Colonic mucosa (tissue), 4 donors: ENCODE data around the gene VEPH1. TPM values are rescaled to one million over a fixed set of nuclear protein-coding genes. Genes with fewer than 3 reads are reported as not detected.

Source experiments
- DNase-seq: peaks from one replicate; pipeline ENCODE4 v3.0.0-alpha.2; 2020
- H3K27ac ChIP-seq: fragments of 200-600 bp; one replicate; pipeline ENCODE4 v1.8.0; 2021
- H3K27me3 ChIP-seq: fragments of 200-600 bp; one replicate; pipeline ENCODE4 v1.8.0; 2021
- H3K36me3 ChIP-seq: fragments of 200-600 bp; one replicate; pipeline ENCODE4 v1.8.0; 2021
- H3K4me1 ChIP-seq: fragments of 200-600 bp; one replicate; pipeline ENCODE4 v1.8.0; 2021; ENCODE audit warnings: mild to moderate bottlenecking
- H3K4me3 ChIP-seq: fragments of 200-600 bp; one replicate; pipeline ENCODE4 v1.8.0; 2021
- H3K9ac ChIP-seq, 2 donors: one replicate each; pipeline ENCODE4 v1.7.0; 2013; ENCODE audit warnings: control low read depth in 2 of 2, low read depth in 2 of 2, low read length in 2 of 2
- H3K9me3 ChIP-seq: fragments of 200-600 bp; one replicate; pipeline ENCODE4 v1.8.0; 2021
- CTCF ChIP-seq: fragments of 200-600 bp; IDR thresholded peaks from one replicate; pipeline ENCODE4 v1.8.0; 2022; ENCODE audit warnings: antibody characterized with exemption, mild to moderate bottlenecking
- intact Hi-C: fragments of 100-400 bp; cut with DNase I; formaldehyde crosslinking; loops from one replicate; pipeline ENCODE4 v1.14.1; 2022
- total RNA-seq, 2 donors: library from RNA; stranded (reverse); fragmentation: NEBNext Ultra II Directional in 1 of 2; extraction: Animal tissue kit (Norgen Biotek cat#: 25700) in 1 of 2; gene quantifications; one replicate each; pipeline ENCODE4 v1.2.1, GENCODE V29; 2021
- donor health status: healthy.
- donor health status: DM: no; HTN: no; CAD: no.
- donor health status: DM: no; HTN: no; CAD: no.

Gene VEPH1
- total RNA-seq, 2 donors from 2014 or later = 1.3 to 2.7 TPM

- no peak for TF ChIP-seq CTCF
- intact Hi-C loops = no loop called here
- Histone ChIP-seq H3K36me3 (no peaks in the 10 kb centered on the region), H3K4me1 (no peaks in the 10 kb centered on the region), H3K4me3 (no peak overlapping the region), H3K27ac (no peak overlapping the region), H3K27me3 (no peaks in the 10 kb centered on the region), H3K9me3 (no peaks in the 10 kb centered on the region), H3K9ac (no peak overlapping the region)
- no peak for DNase-seq
Observed at GRCh38 chr3:157263027-157263426, 240.2 kb downstream of the VEPH1 start.

GRCh38 chr3:157261000-157261399 lies 242.2 kb downstream of the VEPH1 start:
- no peaks in the 10 kb centered on the region for H3K9me3 ChIP-seq
- no peak for TF ChIP-seq CTCF
- DNase-seq = no peak
- H3K4me3 ChIP-seq = no peak overlapping the region
- H3K9ac ChIP-seq = no peak overlapping the region
- no peaks in the 10 kb centered on the region for H3K4me1 ChIP-seq
- no peaks in the 10 kb centered on the region for H3K36me3 ChIP-seq
- no peaks in the 10 kb centered on the region for H3K27me3 ChIP-seq
- intact Hi-C loops = no loop called here
- no peak overlapping the region for H3K27ac ChIP-seq

- intact Hi-C loops = no loop called here
- Histone ChIP-seq H3K36me3 (no peaks in the 10 kb centered on the region), H3K27me3 (no peaks in the 10 kb centered on the region), H3K4me1 (no peaks in the 10 kb centered on the region), H3K9me3 (no peaks in the 10 kb centered on the region), H3K9ac (no peak overlapping the region), H3K4me3 (no peak overlapping the region), H3K27ac (no peak overlapping the region)
- no peak for DNase-seq
- no peak for TF ChIP-seq CTCF
Observed at GRCh38 chr3:157259825-157260224, 243.4 kb downstream of the VEPH1 start.

GRCh38 chr3:157257101-157257500 lies 246.1 kb downstream of the VEPH1 start:
- no peak overlapping the region for H3K27ac ChIP-seq
- no peak overlapping the region for H3K9ac ChIP-seq
- no peak for TF ChIP-seq CTCF
- no peaks in the 10 kb centered on the region for H3K27me3 ChIP-seq
- intact Hi-C loops = no loop called here
- no peak overlapping the region for H3K4me3 ChIP-seq
- no peaks in the 10 kb centered on the region for H3K9me3 ChIP-seq
- H3K4me1 ChIP-seq = no peaks in the 10 kb centered on the region
- H3K36me3 ChIP-seq = no peaks in the 10 kb centered on the region
- no peak for DNase-seq

- no peak for TF ChIP-seq CTCF
- no peak for DNase-seq
- intact Hi-C loops = no loop called here
- Histone ChIP-seq H3K4me1 (no peaks in the 10 kb centered on the region), H3K9ac (no peak overlapping the region), H3K4me3 (no peak overlapping the region), H3K36me3 (no peaks in the 10 kb centered on the region), H3K9me3 (no peaks in the 10 kb centered on the region), H3K27me3 (no peaks in the 10 kb centered on the region), H3K27ac (no peak overlapping the region)
Observed at GRCh38 chr3:157255797-157256196, 247.4 kb downstream of the VEPH1 start.

- no peaks in the 10 kb centered on the region for H3K27me3 ChIP-seq
- TF ChIP-seq CTCF = no peak
- H3K9ac ChIP-seq = no peak overlapping the region
- no peaks in the 10 kb centered on the region for H3K4me1 ChIP-seq
- H3K27ac ChIP-seq = no peak overlapping the region
- H3K4me3 ChIP-seq = no peak overlapping the region
- no peaks in the 10 kb centered on the region for H3K9me3 ChIP-seq
- H3K36me3 ChIP-seq = no peaks in the 10 kb centered on the region
- intact Hi-C loops = no loop called here
- DNase-seq = no peak
Observed at GRCh38 chr3:157251685-157252084, 251.5 kb downstream of the VEPH1 start.
